HFF-Myc (cell line): ENCODE measurements around the gene PAF1.
A peak's percentile ranks its signal among the peaks of the same experiment; 100 is the strongest.

Experiments used
- DNase-seq: peaks from one replicate; pipeline ENCODE4 v3.0.0-alpha.2; 2011; ENCODE audit warnings: low read depth; ENCODE audit errors: extremely low read depth
- H3K4me3 ChIP-seq: replicated peaks from 2 replicates; pipeline ENCODE4 v1.5.1; 2011; ENCODE audit warnings: low read depth, mild to moderate bottlenecking, control low read depth, low read length
- CTCF ChIP-seq: IDR thresholded peaks from 2 replicates; pipeline ENCODE4 v1.5.1; 2012; ENCODE audit warnings: mild to moderate bottlenecking, low read depth, low read length, control low read depth; ENCODE audit errors: missing control alignments

Gene PAF1

GRCh38 chr19:39417463-39418181, 26.7 kb upstream of the PAF1 start:
- H3K4me3 ChIP-seq, result no peak overlapping the region
- no peak for DNase-seq
- no peak for TF ChIP-seq CTCF

- TF ChIP-seq CTCF, result no peak
- no peak for DNase-seq
- H3K4me3 ChIP-seq, result no peak overlapping the region
Measured at GRCh38 chr19:39416152-39417120, 25.5 kb upstream of the PAF1 start.

- TF ChIP-seq CTCF, result no peak
Measured at GRCh38 chr19:39415111-39416046, 24.5 kb upstream of the PAF1 start.

GRCh38 chr19:39413911-39414608, 23.2 kb upstream of the PAF1 start:
- TF ChIP-seq CTCF, result peak; percentile 15
- peak overlapping the region; percentile 87 for H3K4me3 ChIP-seq
- DNase-seq, result no peak

More at GRCh38 chr19:39415111-39416046, 24.5 kb upstream of the PAF1 start:
- peak overlapping the region; percentile 87 for H3K4me3 ChIP-seq
- no peak for DNase-seq

- peak overlapping the region; percentile 87 for H3K4me3 ChIP-seq
- no peak for TF ChIP-seq CTCF
- no peak for DNase-seq
Measured at GRCh38 chr19:39413272-39413910, 22.5 kb upstream of the PAF1 start.

- DNase-seq, result no peak
- H3K4me3 ChIP-seq, result peak overlapping the region; percentile 87
Measured at GRCh38 chr19:39412867-39413271, 22.0 kb upstream of the PAF1 start.

More at GRCh38 chr19:39412867-39413271, 22.0 kb upstream of the PAF1 start:
- TF ChIP-seq CTCF, result no peak
